ENCODE data around the gene NKX1-1. TPM values are rescaled to one million over a fixed set of nuclear protein-coding genes. Genes with fewer than 3 reads are reported as not detected.

The NKX1-1 gene
- total RNA-seq, 1 donor from 2014 or later = not detected

GRCh38 chr4:1362046-1362445, 44.2 kb downstream of the NKX1-1 start:
- DNase-seq (ENCODE audit: low spot score) (no peak), ATAC-seq (no peak)

GRCh38 chr4:1361431-1361830, 44.8 kb downstream of the NKX1-1 start:
- ATAC-seq (no peak), DNase-seq (ENCODE audit: low spot score) (no peak)

- DNase-seq (ENCODE audit: low spot score) (no peak), ATAC-seq (no peak)
Observed at GRCh38 chr4:1360423-1361283, 45.6 kb downstream of the NKX1-1 start.

GRCh38 chr4:1359976-1360375, 46.3 kb downstream of the NKX1-1 start:
- DNase-seq (ENCODE audit: low spot score) = no peak
- ATAC-seq = no peak

- no peak for DNase-seq (ENCODE audit: low spot score)
- no peak for ATAC-seq
Observed at GRCh38 chr4:1359144-1359501, 47.1 kb downstream of the NKX1-1 start.

- ATAC-seq (no peak), DNase-seq (ENCODE audit: low spot score) (no peak)
Observed at GRCh38 chr4:1358421-1359143, 47.7 kb downstream of the NKX1-1 start.

GRCh38 chr4:1357356-1358248, 48.6 kb downstream of the NKX1-1 start:
- no peak for ATAC-seq
- DNase-seq (ENCODE audit: low spot score) = no peak

GRCh38 chr4:1356181-1356998, 49.9 kb downstream of the NKX1-1 start:
- DNase-seq (ENCODE audit: low spot score) (no peak), ATAC-seq (peak; percentile 51)

GRCh38 chr4:1355378-1355777, 50.9 kb downstream of the NKX1-1 start:
- DNase-seq (ENCODE audit: low spot score) (no peak), ATAC-seq (no peak)

GRCh38 chr4:1354983-1355275, 51.3 kb downstream of the NKX1-1 start:
- no peak for ATAC-seq
- DNase-seq (ENCODE audit: low spot score) = no peak

GRCh38 chr4:1354136-1354982, 51.9 kb downstream of the NKX1-1 start:
- no peak for ATAC-seq
- no peak for DNase-seq (ENCODE audit: low spot score)

- DNase-seq (ENCODE audit: low spot score) (no peak), ATAC-seq (no peak)
Observed at GRCh38 chr4:1353186-1354055, 52.8 kb downstream of the NKX1-1 start.

Other genes with a start within 250 kb of the NKX1-1 start
- gene SPON2, start 233.9 kb downstream of the NKX1-1 start, total RNA-seq = 54.3 TPM
- 97.0 TPM for gene CTBP1, start 157.3 kb downstream of the NKX1-1 start, total RNA-seq
- 33.3 TPM for gene MAEA, start 116.6 kb downstream of the NKX1-1 start, total RNA-seq
- gene UVSSA, start 59.2 kb downstream of the NKX1-1 start, total RNA-seq = 18.6 TPM